ENCODE results near the gene SCTR.

Gene SCTR

GRCh38 chr2:119523952-119524694 lies at the start of gene SCTR:
SCTR (minus strand) TSS chr2:119524483; CDS start chr2:119524226, 257 bp downstream.
- H3K27me3 Mint-ChIP-seq: peaks cover 48% of the 10 kb centered on the region
- no peak within 1 kb of the TSS for H3K4me3 Mint-ChIP-seq
- no peaks in the 10 kb centered on the region for H3K4me1 Mint-ChIP-seq
- no peak within 1 kb of the TSS for H3K27ac Mint-ChIP-seq
- DNase-seq: no peak
- H3K36me3 Mint-ChIP-seq: no peaks in the 10 kb centered on the region
- H3K9me3 Mint-ChIP-seq: no peaks in the 10 kb centered on the region
- CTCF ChIA-PET: no interaction called here

GRCh38 chr2:119567292-119567691 lies 43.0 kb upstream of the SCTR start:
- Mint-ChIP-seq H3K27me3 (peaks cover 5% of the 10 kb centered on the region), H3K4me1 (no peaks in the 10 kb centered on the region), H3K36me3 (no peaks in the 10 kb centered on the region), H3K9me3 (no peaks in the 10 kb centered on the region), H3K27ac (no peak overlapping the region), H3K4me3 (no peak overlapping the region)
- no peak for DNase-seq
- CTCF ChIA-PET: no interaction called here

- no peak overlapping the region for H3K27ac Mint-ChIP-seq
- H3K4me3 Mint-ChIP-seq: no peak overlapping the region
- no peak for DNase-seq
- H3K36me3 Mint-ChIP-seq: no peaks in the 10 kb centered on the region
- no peaks in the 10 kb centered on the region for H3K4me1 Mint-ChIP-seq
- CTCF ChIA-PET: no interaction called here
- no peaks in the 10 kb centered on the region for H3K27me3 Mint-ChIP-seq
- no peaks in the 10 kb centered on the region for H3K9me3 Mint-ChIP-seq
Observed at GRCh38 chr2:119565481-119565880, 41.2 kb upstream of the SCTR start.

GRCh38 chr2:119553687-119554344 lies 29.5 kb upstream of the SCTR start:
- H3K4me3 Mint-ChIP-seq: no peak overlapping the region

GRCh38 chr2:119552902-119553301 lies 28.6 kb upstream of the SCTR start:
- no peak for DNase-seq
- Mint-ChIP-seq H3K27ac (no peak overlapping the region), H3K36me3 (no peaks in the 10 kb centered on the region), H3K4me3 (no peak overlapping the region), H3K27me3 (peaks cover 15% of the 10 kb centered on the region), H3K9me3 (no peaks in the 10 kb centered on the region), H3K4me1 (no peaks in the 10 kb centered on the region)
- CTCF ChIA-PET: no interaction called here

More at GRCh38 chr2:119553687-119554344, 29.5 kb upstream of the SCTR start:
- Mint-ChIP-seq H3K27ac (no peak overlapping the region), H3K4me1 (no peaks in the 10 kb centered on the region), H3K9me3 (no peaks in the 10 kb centered on the region), H3K27me3 (peaks cover 19% of the 10 kb centered on the region), H3K36me3 (no peaks in the 10 kb centered on the region)
- CTCF ChIA-PET: no interaction called here
- DNase-seq: no peak

GRCh38 chr2:119550856-119551255 lies 26.6 kb upstream of the SCTR start:
- Mint-ChIP-seq H3K4me1 (no peaks in the 10 kb centered on the region), H3K27me3 (peaks cover 24% of the 10 kb centered on the region), H3K4me3 (no peak overlapping the region), H3K36me3 (no peaks in the 10 kb centered on the region), H3K27ac (no peak overlapping the region), H3K9me3 (no peaks in the 10 kb centered on the region)
- CTCF ChIA-PET: no interaction called here
- DNase-seq: no peak

- Mint-ChIP-seq H3K27me3 (peaks cover 29% of the 10 kb centered on the region), H3K9me3 (no peaks in the 10 kb centered on the region), H3K4me1 (no peaks in the 10 kb centered on the region), H3K36me3 (no peaks in the 10 kb centered on the region), H3K27ac (no peak overlapping the region), H3K4me3 (no peak overlapping the region)
- CTCF ChIA-PET: no interaction called here
- no peak for DNase-seq
Observed at GRCh38 chr2:119550346-119550745, 26.1 kb upstream of the SCTR start.

- H3K4me3 Mint-ChIP-seq: no peak overlapping the region
- no peak overlapping the region for H3K27ac Mint-ChIP-seq
- CTCF ChIA-PET: no interaction called here
- peaks cover 3% of the 10 kb centered on the region for H3K4me1 Mint-ChIP-seq
- peaks cover 34% of the 10 kb centered on the region for H3K27me3 Mint-ChIP-seq
- H3K36me3 Mint-ChIP-seq: no peaks in the 10 kb centered on the region
- H3K9me3 Mint-ChIP-seq: no peaks in the 10 kb centered on the region
- DNase-seq: no peak
Observed at GRCh38 chr2:119549241-119549640, 25.0 kb upstream of the SCTR start.

- peaks cover 40% of the 10 kb centered on the region for H3K27me3 Mint-ChIP-seq
- no peaks in the 10 kb centered on the region for H3K9me3 Mint-ChIP-seq
- no peak overlapping the region for H3K4me3 Mint-ChIP-seq
- no peak for DNase-seq
- CTCF ChIA-PET: no interaction called here
- peaks cover 7% of the 10 kb centered on the region for H3K4me1 Mint-ChIP-seq
- H3K36me3 Mint-ChIP-seq: no peaks in the 10 kb centered on the region
- H3K27ac Mint-ChIP-seq: no peak overlapping the region
Observed at GRCh38 chr2:119548516-119549120, 24.3 kb upstream of the SCTR start.

GRCh38 chr2:119546447-119546767 lies 22.1 kb upstream of the SCTR start:
- Mint-ChIP-seq H3K9me3 (no peaks in the 10 kb centered on the region), H3K4me3 (no peak overlapping the region), H3K4me1 (peaks cover 7% of the 10 kb centered on the region), H3K27me3 (peaks cover 57% of the 10 kb centered on the region), H3K36me3 (no peaks in the 10 kb centered on the region), H3K27ac (no peak overlapping the region)
- CTCF ChIA-PET: no interaction called here
- DNase-seq: no peak

- Mint-ChIP-seq H3K9me3 (no peaks in the 10 kb centered on the region), H3K36me3 (no peaks in the 10 kb centered on the region), H3K27me3 (peaks cover 58% of the 10 kb centered on the region), H3K27ac (no peak overlapping the region), H3K4me3 (no peak overlapping the region), H3K4me1 (peaks cover 7% of the 10 kb centered on the region)
- CTCF ChIA-PET: no interaction called here
- DNase-seq: no peak
Observed at GRCh38 chr2:119545754-119546446, 21.6 kb upstream of the SCTR start.

GRCh38 chr2:119544939-119545475 lies 20.7 kb upstream of the SCTR start:
- H3K4me1 Mint-ChIP-seq: peaks cover 7% of the 10 kb centered on the region
- H3K9me3 Mint-ChIP-seq: no peaks in the 10 kb centered on the region
- peaks cover 61% of the 10 kb centered on the region for H3K27me3 Mint-ChIP-seq
- no peak for DNase-seq
- CTCF ChIA-PET: no interaction called here
- no peaks in the 10 kb centered on the region for H3K36me3 Mint-ChIP-seq
- no peak overlapping the region for H3K27ac Mint-ChIP-seq
- no peak overlapping the region for H3K4me3 Mint-ChIP-seq

- DNase-seq: peak; percentile 58
- CTCF ChIA-PET: interaction anchor here (0.7 kb wide), 1 partner anchor 68 kb away, joined by 3 read pairs; no protein-coding TSS in a partner anchor
- Mint-ChIP-seq H3K27me3 (peaks cover 63% of the 10 kb centered on the region), H3K9me3 (no peaks in the 10 kb centered on the region), H3K27ac (no peak within 1 kb of the TSS), H3K36me3 (no peaks in the 10 kb centered on the region), H3K4me1 (peaks cover 7% of the 10 kb centered on the region), H3K4me3 (peak within 1 kb of the TSS; percentile 50)
Observed at GRCh38 chr2:119544075-119544938, 20.0 kb upstream of the SCTR start, which contains the start of gene CFAP221. CFAP221 (plus strand) TSS chr2:119544449; CDS start chr2:119546132, 1,683 bp downstream.
